GM06990 (cell line): ENCODE data around the gene C1GALT1.

ENCODE experiments used
- DNase-seq: peaks from one replicate; pipeline ENCODE4 v3.0.0-alpha.2; 2011; ENCODE audit not compliant: insufficient read length; ENCODE audit errors: extremely low read depth
- H3K27me3 ChIP-seq: replicated peaks from 2 replicates; pipeline ENCODE4 v1.6.0; 2011; ENCODE audit warnings: low read length; ENCODE audit not compliant: control insufficient read depth, insufficient read depth
- H3K36me3 ChIP-seq: 2 replicates; pipeline ENCODE4 v1.5.1; 2011; ENCODE audit warnings: low read length; ENCODE audit not compliant: control insufficient read depth, insufficient read depth
- H3K4me3 ChIP-seq: replicated peaks from 2 replicates; pipeline ENCODE4 v1.5.1; 2011; ENCODE audit warnings: low read depth, mild to moderate bottlenecking, control low read depth, low read length
- TF ChIP-seq, protein P1 (sequence below): IDR thresholded peaks from 2 replicates; pipeline ENCODE4 v1.5.1; 2011; ENCODE audit warnings: low read length, control low read depth, mild to moderate bottlenecking, inconsistent platforms; ENCODE audit not compliant: insufficient read depth, poor library complexity, severe bottlenecking

C1GALT1 gene

DNA sequence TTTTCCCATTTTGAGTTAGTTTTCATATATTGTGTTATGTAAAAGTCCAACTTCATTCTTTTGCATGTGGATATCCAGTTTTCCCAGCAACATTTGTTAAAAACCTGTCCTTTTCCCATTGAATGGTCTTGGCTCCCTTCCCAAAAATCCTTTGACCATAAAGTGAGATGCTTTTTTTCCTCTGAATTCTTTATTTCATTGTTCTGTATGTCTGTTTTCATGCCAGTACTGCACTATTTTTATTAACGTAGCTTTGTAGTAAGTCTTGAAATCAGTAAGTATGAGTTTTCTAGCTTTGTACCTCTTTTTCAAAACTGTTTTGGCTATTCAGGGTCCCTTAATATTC lies 20.0 kb downstream of the C1GALT1 start:
- Histone ChIP-seq H3K36me3 (no peaks in the 10 kb centered on the region), H3K4me3 (no peak overlapping the region), H3K27me3 (no peaks in the 10 kb centered on the region)
- TF ChIP-seq, protein P1, sequence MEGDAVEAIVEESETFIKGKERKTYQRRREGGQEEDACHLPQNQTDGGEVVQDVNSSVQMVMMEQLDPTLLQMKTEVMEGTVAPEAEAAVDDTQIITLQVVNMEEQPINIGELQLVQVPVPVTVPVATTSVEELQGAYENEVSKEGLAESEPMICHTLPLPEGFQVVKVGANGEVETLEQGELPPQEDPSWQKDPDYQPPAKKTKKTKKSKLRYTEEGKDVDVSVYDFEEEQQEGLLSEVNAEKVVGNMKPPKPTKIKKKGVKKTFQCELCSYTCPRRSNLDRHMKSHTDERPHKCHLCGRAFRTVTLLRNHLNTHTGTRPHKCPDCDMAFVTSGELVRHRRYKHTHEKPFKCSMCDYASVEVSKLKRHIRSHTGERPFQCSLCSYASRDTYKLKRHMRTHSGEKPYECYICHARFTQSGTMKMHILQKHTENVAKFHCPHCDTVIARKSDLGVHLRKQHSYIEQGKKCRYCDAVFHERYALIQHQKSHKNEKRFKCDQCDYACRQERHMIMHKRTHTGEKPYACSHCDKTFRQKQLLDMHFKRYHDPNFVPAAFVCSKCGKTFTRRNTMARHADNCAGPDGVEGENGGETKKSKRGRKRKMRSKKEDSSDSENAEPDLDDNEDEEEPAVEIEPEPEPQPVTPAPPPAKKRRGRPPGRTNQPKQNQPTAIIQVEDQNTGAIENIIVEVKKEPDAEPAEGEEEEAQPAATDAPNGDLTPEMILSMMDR, result no peak
- no peak for DNase-seq

DNA sequence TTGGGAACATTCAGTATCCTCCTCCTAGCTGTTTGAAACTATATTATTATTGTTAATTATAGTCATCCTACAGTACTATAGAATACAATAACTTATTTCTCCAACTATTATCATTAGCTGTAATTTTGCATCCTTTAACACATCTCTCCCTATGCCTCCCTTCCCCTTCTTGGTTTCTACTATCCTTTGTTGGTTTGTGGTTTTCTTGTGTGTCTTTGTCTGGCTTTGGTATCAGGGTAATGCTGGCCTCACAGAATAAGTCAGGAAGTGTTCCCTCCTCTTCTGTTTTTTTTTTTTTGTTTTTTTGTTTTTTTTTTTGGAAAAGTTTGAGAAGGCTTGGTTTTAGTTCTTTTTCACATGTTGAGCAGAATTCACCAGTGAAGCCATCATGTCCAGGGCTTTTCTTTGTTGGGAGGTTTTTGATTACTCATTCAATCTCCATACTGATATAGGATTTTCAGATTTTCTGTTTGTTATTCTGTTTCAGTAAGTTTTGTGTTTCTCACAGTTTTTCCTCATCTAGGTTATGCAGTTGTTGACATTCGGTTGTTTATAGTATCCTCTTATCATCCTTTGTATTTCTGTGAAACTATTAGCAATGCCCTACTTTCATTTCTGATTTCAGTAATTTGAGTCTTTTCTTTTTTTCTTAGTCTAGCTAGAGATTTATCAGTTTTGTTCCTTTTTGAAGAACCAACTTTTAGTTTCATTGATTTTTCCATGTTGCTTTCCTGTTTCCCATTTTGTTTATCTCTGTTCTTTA lies 21.6 kb downstream of the C1GALT1 start:
- Histone ChIP-seq H3K27me3 (no peaks in the 10 kb centered on the region), H3K4me3 (no peak overlapping the region), H3K36me3 (no peaks in the 10 kb centered on the region)
- TF ChIP-seq, protein P1, result no peak
- no peak for DNase-seq

DNA sequence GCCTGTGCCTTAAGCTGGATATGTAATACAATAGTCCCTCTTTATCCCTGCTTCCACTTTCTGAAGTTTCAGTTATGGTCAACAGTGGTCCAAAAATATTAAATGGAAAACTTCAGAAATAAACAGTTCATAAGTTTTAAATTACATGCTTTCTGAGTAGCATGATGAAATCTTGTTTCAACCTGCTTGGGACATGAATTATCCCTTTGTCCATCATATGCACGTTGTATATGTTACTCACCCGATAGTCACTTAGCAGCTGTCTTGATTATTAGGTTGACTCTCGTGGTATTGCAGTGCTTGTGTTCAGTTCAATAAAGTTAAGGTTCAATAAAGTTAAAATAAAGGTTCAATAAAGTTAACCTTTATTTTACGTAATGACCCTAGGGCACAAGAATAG lies 25.5 kb downstream of the C1GALT1 start:
- TF ChIP-seq, protein P1, result no peak
- Histone ChIP-seq H3K4me3 (no peak overlapping the region), H3K27me3 (no peaks in the 10 kb centered on the region), H3K36me3 (no peaks in the 10 kb centered on the region; the same call in 1 of the 2 replicates)
- no peak for DNase-seq

DNA sequence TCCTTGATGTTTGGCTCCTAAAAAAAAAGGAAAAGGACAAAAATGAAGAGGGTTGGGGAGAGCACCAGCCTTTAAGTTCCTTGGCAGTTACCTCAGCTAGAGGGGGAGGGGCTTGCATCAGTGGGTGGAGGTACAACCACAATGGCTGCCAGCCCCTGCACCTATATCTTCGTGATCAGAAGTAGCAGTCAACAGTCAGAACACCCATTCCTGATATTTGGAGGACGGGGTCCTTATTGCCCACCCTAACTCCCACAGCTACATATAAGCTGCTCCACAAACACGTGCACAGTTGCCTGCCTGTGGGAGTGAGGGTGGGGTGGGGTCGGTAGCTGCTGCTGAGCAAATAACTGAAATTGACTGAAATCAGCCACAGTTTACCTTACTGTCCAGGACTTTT lies 26.2 kb downstream of the C1GALT1 start:
- TF ChIP-seq, protein P1, result no peak
- no peaks in the 10 kb centered on the region for H3K27me3 ChIP-seq
- no peak overlapping the region for H3K4me3 ChIP-seq
- no peak for DNase-seq
- H3K36me3 ChIP-seq, result no peaks in the 10 kb centered on the region; the same call in 1 of the 2 replicates

DNA sequence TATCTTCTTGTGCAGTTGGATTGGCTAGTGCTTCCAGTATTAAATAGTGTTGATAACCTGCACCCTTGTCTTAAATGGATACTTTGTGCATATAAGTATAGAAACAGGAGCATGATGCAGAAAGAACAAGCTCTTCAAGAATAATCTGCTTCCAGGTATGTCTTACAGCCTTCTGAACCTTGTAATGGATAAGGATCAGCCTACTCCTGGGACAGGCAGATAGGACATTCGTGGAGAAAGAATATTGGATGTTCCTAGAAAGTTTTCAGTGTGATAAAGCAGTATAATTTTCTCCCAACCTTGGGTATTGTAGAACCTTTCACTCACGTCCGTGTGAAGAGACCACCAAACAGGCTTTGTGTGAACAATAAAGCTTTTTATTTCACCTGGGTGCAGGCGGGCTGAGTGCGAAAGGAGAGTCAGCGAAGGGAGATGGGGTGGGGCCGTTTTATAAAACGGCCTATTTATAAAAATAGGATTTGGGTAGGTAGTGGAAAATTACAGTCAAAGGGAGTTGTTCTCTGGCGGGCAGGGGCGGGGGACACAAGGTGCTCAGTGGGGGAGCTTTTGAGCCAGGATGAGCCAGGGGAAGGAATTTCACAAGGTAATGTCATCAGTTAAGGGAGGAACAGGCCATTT lies 27.2 kb downstream of the C1GALT1 start:
- Histone ChIP-seq H3K4me3 (no peak overlapping the region), H3K27me3 (no peaks in the 10 kb centered on the region), H3K36me3 (no peaks in the 10 kb centered on the region; the same call in 1 of the 2 replicates)
- TF ChIP-seq, protein P1, result no peak
- no peak for DNase-seq
